Natural killer cell (primary cell): ENCODE results near the gene STRIP1. TPM values are rescaled to one million over a fixed set of nuclear protein-coding genes. Genes with fewer than 3 reads are reported as not detected.

Experiments
- ATAC-seq, 3 donors: fragments of 150-1000 bp in 2 of 3; fragments of 200-7000 bp in 1 of 3; cut with Tn5 transposase; 1 replicate in 1 of 3; 2 replicates in 2 of 3; pipeline ENCODE4 v1.10.0; 2021; ENCODE audit warnings: mild to moderate bottlenecking in 2 of 3, moderate library complexity in 2 of 3
- DNase-seq, 2 donors: peaks; one replicate each; pipeline versions ENCODE4 v3.0.0 to v3.0.0-alpha.2; 2013 to 2021; ENCODE audit warnings: mixed read lengths in 1 of 2
- H3K27ac ChIP-seq: one replicate; pipeline ENCODE4 v1.5.1; 2013; ENCODE audit warnings: mild to moderate bottlenecking, low read length
- H3K27me3 ChIP-seq: one replicate; pipeline ENCODE4 v1.6.1; 2013; ENCODE audit warnings: low read length; ENCODE audit not compliant: control insufficient read depth, insufficient read depth
- H3K36me3 ChIP-seq: one replicate; pipeline ENCODE4 v1.6.1; 2013; ENCODE audit warnings: low read length; ENCODE audit not compliant: control insufficient read depth, insufficient read depth
- H3K4me1 ChIP-seq: one replicate; pipeline ENCODE4 v1.6.1; 2013; ENCODE audit warnings: low read length; ENCODE audit not compliant: control insufficient read depth, insufficient read depth
- H3K4me3 ChIP-seq: one replicate; pipeline ENCODE4 v1.5.1; 2013; ENCODE audit warnings: low read length
- H3K9me3 ChIP-seq: one replicate; pipeline ENCODE4 v1.6.1; 2013; ENCODE audit warnings: low read length; ENCODE audit not compliant: control insufficient read depth, insufficient read depth
- H3K27ac Mint-ChIP-seq, 2 donors: one replicate each; pipeline ENCODE4 v1.8.0; 2022; ENCODE audit warnings: mild to moderate bottlenecking in 2 of 2, mixed read lengths in 2 of 2, moderate library complexity in 1 of 2
- H3K27me3 Mint-ChIP-seq, 2 donors: one replicate each; pipeline ENCODE4 v1.8.0; 2022; ENCODE audit warnings: low read depth in 2 of 2, mixed read lengths in 2 of 2
- H3K36me3 Mint-ChIP-seq: one replicate; pipeline ENCODE4 v1.8.0; 2022; ENCODE audit warnings: mixed read lengths
- H3K4me1 Mint-ChIP-seq, 2 donors: one replicate each; pipeline ENCODE4 v1.8.0; 2022; ENCODE audit warnings: mixed read lengths in 2 of 2
- H3K4me3 Mint-ChIP-seq: one replicate; pipeline ENCODE4 v1.8.0; 2022; ENCODE audit warnings: mild to moderate bottlenecking, moderate library complexity, mixed read lengths
- H3K9me3 Mint-ChIP-seq, 2 donors: one replicate each; pipeline ENCODE4 v1.8.0; 2022; ENCODE audit warnings: mixed read lengths in 2 of 2
- CTCF ChIP-seq: fragments of 200-600 bp; IDR thresholded peaks from one replicate; pipeline ENCODE4 v1.8.0; 2022; ENCODE audit warnings: antibody characterized with exemption
- WGBS: methylation state at CpG from one replicate; pipeline ENCODE4 v1.1.7; 2013; ENCODE audit warnings: missing lambda C conversion rate; ENCODE audit not compliant: insufficient coverage; 5-methylcytosine and 5-hydroxymethylcytosine counted together
- intact Hi-C: fragments of 100-400 bp; cut with micrococcal nuclease; formaldehyde crosslinking; loops from one replicate; pipeline ENCODE4 v1.14.2; 2022
- total RNA-seq, 4 donors: library from RNA; stranded (reverse); fragments of 120-200 nt in 1 of 4; gene quantifications; one replicate each; pipeline versions ENCODE4 v1.2.3 to v1.2.4, GENCODE V29; 2013 to 2022

Gene STRIP1
- total RNA-seq, 3 donors from 2014 or later (not counting 1 experiment from before 2014, with no cell fraction given), result 92.4 to 139 (median 130) TPM

GRCh38 chr1:110049801-110050601 lies 15.6 kb downstream of the STRIP1 start:
- no peak for DNase-seq
- 96% methylated on average over 10 of the region's 11 CpGs for WGBS
- Histone ChIP-seq H3K4me3 (no peak overlapping the region), H3K36me3 (peaks cover 87% of the 10 kb centered on the region), H3K27me3 (no peaks in the 10 kb centered on the region), H3K27ac (no peak overlapping the region), H3K9me3 (no peaks in the 10 kb centered on the region), H3K4me1 (no peaks in the 10 kb centered on the region)
- Mint-ChIP-seq H3K4me1 (peaks cover 0 to 6% of the 10 kb centered on the region in 2 donors), H3K9me3 (no peaks in the 10 kb centered on the region), H3K27ac (no peak overlapping the region), H3K36me3 (peaks cover 18% of the 10 kb centered on the region), H3K27me3 (no peaks in the 10 kb centered on the region), H3K4me3 (no peak overlapping the region)
- intact Hi-C loops, result loop anchor here (5.0 kb wide), 1 partner anchor 57 kb away; no protein-coding TSS in a partner anchor
- no peak for ATAC-seq
- TF ChIP-seq CTCF, result no peak

- no peak overlapping the region for H3K4me3 ChIP-seq
- intact Hi-C loops, result loop anchor here (5.0 kb wide), 1 partner anchor 57 kb away; no protein-coding TSS in a partner anchor
- H3K36me3 ChIP-seq, result peaks cover 87% of the 10 kb centered on the region
- WGBS, result 97% methylated on average over 4 of the region's 4 CpGs
- H3K9me3 ChIP-seq, result no peaks in the 10 kb centered on the region
- TF ChIP-seq CTCF, result no peak
- DNase-seq (no peak), ATAC-seq (no peak)
- Mint-ChIP-seq H3K4me3 (no peak overlapping the region), H3K27me3 (no peaks in the 10 kb centered on the region), H3K27ac (no peak overlapping the region), H3K4me1 (peaks cover 0 to 6% of the 10 kb centered on the region in 2 donors), H3K36me3 (peaks cover 18% of the 10 kb centered on the region), H3K9me3 (no peaks in the 10 kb centered on the region)
- H3K27ac ChIP-seq, result no peak overlapping the region
- H3K4me1 ChIP-seq, result no peaks in the 10 kb centered on the region
- H3K27me3 ChIP-seq, result no peaks in the 10 kb centered on the region
Measured at GRCh38 chr1:110050602-110051261, 16.3 kb downstream of the STRIP1 start.

GRCh38 chr1:110051262-110051648 lies 16.8 kb downstream of the STRIP1 start:
- ATAC-seq (no peak), DNase-seq (no peak)
- Mint-ChIP-seq H3K4me3 (no peak overlapping the region), H3K4me1 (peaks cover 0 to 6% of the 10 kb centered on the region in 2 donors), H3K36me3 (peaks cover 20% of the 10 kb centered on the region), H3K9me3 (no peaks in the 10 kb centered on the region), H3K27ac (no peak overlapping the region), H3K27me3 (no peaks in the 10 kb centered on the region)
- TF ChIP-seq CTCF, result no peak
- Histone ChIP-seq H3K36me3 (peaks cover 89% of the 10 kb centered on the region), H3K4me3 (no peak overlapping the region), H3K27ac (no peak overlapping the region), H3K4me1 (no peaks in the 10 kb centered on the region), H3K27me3 (no peaks in the 10 kb centered on the region), H3K9me3 (no peaks in the 10 kb centered on the region)
- intact Hi-C loops, result loop anchor here (5.0 kb wide), 1 partner anchor 56 kb away; no protein-coding TSS in a partner anchor
- WGBS, result 100% methylated on average over 1 of the region's 2 CpGs
